NCI-H2107 treated with DMSO at 0.1 percent for 48 hours (cell line): ENCODE data around the gene EML3.

Experiments
- DNase-seq: peaks from one replicate; lab custom pipeline; 2025; ENCODE audit not compliant: unreplicated experiment; lab: John Stamatoyannopoulos, UW

Gene EML3

DNA sequence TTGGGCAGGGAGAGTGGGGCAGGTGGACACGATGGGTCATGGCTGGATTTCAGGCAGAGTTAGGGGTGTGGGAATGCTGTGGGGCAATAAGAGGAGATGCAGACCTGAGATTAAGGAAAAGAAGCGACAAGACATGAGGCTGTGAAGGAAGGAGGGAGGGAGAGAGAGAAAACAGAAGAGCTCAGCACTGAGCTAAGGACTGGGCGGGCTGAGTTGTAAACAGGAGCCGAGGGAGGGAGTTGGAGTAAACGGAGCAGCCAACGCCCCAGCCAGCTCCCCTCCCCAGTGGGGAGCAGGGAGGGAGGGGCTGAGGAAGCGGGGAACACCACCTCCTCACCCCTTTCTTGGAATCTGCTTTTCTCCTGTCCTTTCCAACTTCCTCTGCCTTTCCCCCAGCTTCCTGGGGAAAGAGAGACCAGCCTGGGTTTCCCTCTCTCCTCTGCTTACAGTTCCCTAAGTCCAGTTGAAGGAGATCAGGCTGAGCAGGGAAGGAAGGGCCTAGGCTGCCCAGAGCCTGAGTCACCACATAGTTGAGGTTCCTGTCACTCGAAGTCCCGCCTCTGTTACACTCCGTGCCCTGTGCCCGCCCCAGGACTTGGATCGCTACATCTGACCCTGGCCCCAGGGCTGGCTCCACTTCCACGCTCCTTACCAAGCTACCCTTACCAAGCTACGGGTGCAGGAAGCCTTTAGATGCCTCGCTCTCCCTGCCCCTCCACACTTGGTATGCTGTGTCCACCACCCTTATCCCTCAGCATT lies 59.3 kb downstream of the EML3 start:
- no peak for DNase-seq

DNA sequence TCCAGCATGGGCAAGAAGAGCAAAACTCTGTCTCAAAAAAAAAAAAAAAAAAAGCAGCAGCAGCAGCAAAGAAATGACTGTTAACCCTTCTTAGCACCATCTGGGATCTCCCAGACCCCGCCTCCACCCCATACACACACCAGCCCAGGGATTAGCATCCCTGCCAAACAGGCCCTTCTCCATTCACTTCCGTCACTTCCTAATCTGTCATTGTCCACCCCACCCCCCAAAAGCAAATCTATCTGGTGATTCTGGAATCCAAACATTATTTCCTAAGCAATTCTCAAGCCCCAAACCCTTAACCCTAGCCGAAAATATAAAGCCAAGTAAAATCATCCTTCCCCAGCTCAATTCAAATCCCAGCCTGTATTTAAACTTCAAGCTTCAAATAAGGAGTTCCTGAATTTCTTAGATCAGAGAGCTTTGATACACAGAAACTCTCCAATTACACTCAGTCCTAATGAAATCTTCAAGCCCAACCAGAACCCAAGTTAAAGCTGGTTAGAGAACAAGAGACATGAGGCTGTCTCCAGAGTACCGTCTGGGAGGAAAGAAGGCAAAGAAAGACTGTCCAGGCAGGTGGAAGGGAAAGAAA lies 60.0 kb downstream of the EML3 start:
- DNase-seq = no peak
